ENCODE results near the gene ZFP30. TPM values are rescaled to one million over a fixed set of nuclear protein-coding genes. Genes with fewer than 3 reads are reported as not detected.
A peak's percentile ranks its signal among the peaks of the same experiment; 100 is the strongest.
"Not testable (repeated sequence)": the region's sequence is repeated elsewhere in the genome, so short reads cannot be mapped to it uniquely, and the experiment has no call there.

ZFP30 gene
- total and polyA plus RNA-seq, 3 experiments from 2014 or later = 2.1 to 11.4 (median 10.1) TPM

DNA sequence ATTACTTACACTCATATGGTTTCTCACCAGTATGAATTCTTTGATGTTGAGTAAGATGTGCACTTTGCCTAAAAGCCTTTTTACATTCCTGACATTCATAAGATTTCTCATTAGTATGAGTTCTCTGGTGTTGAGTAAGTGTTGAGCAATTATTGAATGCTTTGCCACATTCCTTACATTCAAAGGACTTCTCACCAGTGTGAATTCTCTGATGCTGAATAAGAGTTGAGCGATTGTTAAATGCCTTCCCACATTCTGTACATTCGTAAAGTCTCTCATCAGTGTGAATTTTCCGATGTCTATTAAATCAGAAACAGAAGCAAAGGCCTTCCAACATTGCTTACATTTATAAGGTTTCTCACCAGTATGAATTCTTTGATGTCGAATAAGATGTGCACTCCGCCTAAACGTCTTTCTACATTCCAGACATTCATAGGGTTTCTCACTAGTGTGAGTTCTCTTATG is 14.2 kb upstream of the ZFP30 start:
- Mint-ChIP-seq H3K9me3 (peaks cover 20 to 93% (median 85%) of the 10 kb centered on the region in 5 donors), H3K36me3 (peaks cover 3 to 33% (median 25%) of the 10 kb centered on the region in 3 donors), H3K27ac (no peak overlapping the region), H3K4me3 (no peak overlapping the region), H3K27me3 (no peaks in the 10 kb centered on the region), H3K4me1 (no peaks in the 10 kb centered on the region)
- peaks cover 26% of the 10 kb centered on the region for H3K9me3 ChIP-seq (ENCODE audit: low read length)
- ChIA-PET CTCF (no interaction called here), POLR2A (no interaction called here)
- no peak overlapping the region for H3K4me3 ChIP-seq (ENCODE audit: low read length)
- no peaks in the 10 kb centered on the region for H3K4me1 ChIP-seq (ENCODE audit: insufficient read depth, low read length)
- H3K27ac ChIP-seq (ENCODE audit: low read depth, low read length) = no peak overlapping the region
- H3K36me3 ChIP-seq (ENCODE audit: insufficient read depth, low read length) = no peaks in the 10 kb centered on the region
- DNase-seq = no peak
- H3K27me3 ChIP-seq (ENCODE audit: insufficient read depth, low read length, poor library complexity, severe bottlenecking) = no peaks in the 10 kb centered on the region

DNA sequence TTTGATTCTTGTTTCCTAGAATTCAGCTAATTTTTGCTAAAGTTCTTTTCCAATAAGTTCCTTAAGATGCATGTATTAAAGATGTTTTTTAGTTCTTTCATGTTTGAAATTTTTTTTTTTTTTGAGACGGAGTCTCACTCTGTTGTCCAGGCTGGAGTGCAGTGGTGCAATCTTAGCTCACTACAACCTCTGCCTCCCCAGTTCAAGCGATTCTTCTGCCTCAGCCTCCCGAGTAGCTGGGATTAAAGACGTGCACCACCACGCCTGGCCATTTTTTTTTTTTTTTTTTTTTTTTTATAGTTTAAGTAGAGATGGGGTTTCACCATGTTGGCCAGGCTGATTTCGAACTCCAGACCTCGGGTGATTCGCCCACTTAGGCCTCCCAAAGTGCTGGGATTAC is 1.9 kb upstream of the ZFP30 start:
- peaks cover 18% of the 10 kb centered on the region for H3K4me1 ChIP-seq (ENCODE audit: insufficient read depth, low read length)
- POLR2A ChIA-PET; DNase-seq; H3K27me3 ChIP-seq (ENCODE audit: insufficient read depth, low read length, poor library complexity, severe bottlenecking); H3K4me3 ChIP-seq (ENCODE audit: low read length); H3K27me3 Mint-ChIP-seq; H3K36me3 ChIP-seq (ENCODE audit: insufficient read depth, low read length); H3K9me3 ChIP-seq (ENCODE audit: low read length); H3K27ac ChIP-seq (ENCODE audit: low read depth, low read length): not testable (repeated sequence)
- H3K9me3 Mint-ChIP-seq = peaks cover 0 to 18% (median 6%) of the 10 kb centered on the region in 5 donors
- H3K4me1 Mint-ChIP-seq = peaks cover 30 to 39% (median 35%) of the 10 kb centered on the region in 3 donors
- peak overlapping the region in 4 of 8 donors; percentile 2 to 88 (median 62) for H3K27ac Mint-ChIP-seq
- peak overlapping the region in 6 of 7 donors; percentile 92 to 97 (median 94) for H3K4me3 Mint-ChIP-seq
- H3K36me3 Mint-ChIP-seq = peaks cover 4 to 18% (median 9%) of the 10 kb centered on the region in 3 donors
- CTCF ChIA-PET = interaction anchor here (0.7 kb wide), 1 partner anchor 524 kb away, joined by 3 read pairs; no protein-coding TSS in a partner anchor

DNA sequence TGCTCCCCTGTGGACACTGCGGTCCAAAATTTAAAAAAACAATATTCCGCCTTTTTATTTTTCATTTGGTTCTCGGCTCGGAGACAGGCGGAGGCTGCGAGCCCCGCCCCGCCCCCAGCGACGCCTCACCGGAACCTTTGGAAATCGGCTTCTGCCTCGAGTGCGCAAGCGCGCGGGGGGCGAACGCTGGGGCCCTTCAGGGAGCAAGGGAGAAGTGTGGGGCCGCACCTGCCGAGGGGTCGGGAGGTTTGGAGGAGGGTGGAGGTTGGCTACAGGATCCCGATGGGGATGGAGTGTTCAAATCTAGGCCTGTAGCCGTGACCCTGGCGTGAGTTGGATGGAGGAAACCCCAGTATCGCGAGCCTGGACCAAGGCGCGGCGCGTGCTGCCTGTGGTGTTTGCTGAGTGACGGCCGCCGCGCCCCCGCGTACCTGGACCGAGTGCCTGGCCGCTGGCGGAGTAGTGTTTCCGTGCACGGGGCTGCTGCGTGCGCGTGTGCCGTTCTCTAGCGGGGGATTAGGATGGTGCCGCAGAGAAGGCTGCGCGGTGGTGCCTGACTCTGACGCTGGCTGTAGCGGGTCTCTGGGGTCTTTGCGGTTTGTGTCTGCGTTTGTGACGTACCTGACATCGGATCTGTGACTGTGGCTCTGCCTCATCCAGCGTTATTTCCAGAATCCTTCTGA is 565 bp upstream of the ZFP30 start:
- ChIA-PET POLR2A (interaction anchor here (1.3 to 2.1 kb wide), 2 partner anchors 37 to 61 kb away, joined by 6 read pairs; partner anchors contain the start of genes ZNF540 and ZNF571), CTCF (no interaction called here)
- peak overlapping the region; percentile 72 for H3K27ac ChIP-seq (ENCODE audit: low read depth, low read length)
- no peaks in the 10 kb centered on the region for H3K27me3 ChIP-seq (ENCODE audit: insufficient read depth, low read length, poor library complexity, severe bottlenecking)
- H3K36me3 ChIP-seq (ENCODE audit: insufficient read depth, low read length) = no peaks in the 10 kb centered on the region
- peak overlapping the region; percentile 86 for H3K4me3 ChIP-seq (ENCODE audit: low read length)
- peaks cover 18% of the 10 kb centered on the region for H3K4me1 ChIP-seq (ENCODE audit: insufficient read depth, low read length)
- H3K27me3 Mint-ChIP-seq = peaks cover 0 to 2% of the 10 kb centered on the region in 2 donors
- peak; percentile 71 to 88 (median 81) for DNase-seq
- peak overlapping the region; percentile 88 to 97 (median 94) for H3K27ac Mint-ChIP-seq
- no peaks in the 10 kb centered on the region for H3K9me3 ChIP-seq (ENCODE audit: low read length)
- H3K36me3 Mint-ChIP-seq = peaks cover 4 to 17% (median 5%) of the 10 kb centered on the region in 3 donors
- peaks cover 30 to 39% (median 35%) of the 10 kb centered on the region in 3 donors for H3K4me1 Mint-ChIP-seq
- H3K9me3 Mint-ChIP-seq = peaks cover 0 to 9% (median 3%) of the 10 kb centered on the region in 5 donors
- H3K4me3 Mint-ChIP-seq = peak overlapping the region; percentile 92 to 99 (median 94)

DNA sequence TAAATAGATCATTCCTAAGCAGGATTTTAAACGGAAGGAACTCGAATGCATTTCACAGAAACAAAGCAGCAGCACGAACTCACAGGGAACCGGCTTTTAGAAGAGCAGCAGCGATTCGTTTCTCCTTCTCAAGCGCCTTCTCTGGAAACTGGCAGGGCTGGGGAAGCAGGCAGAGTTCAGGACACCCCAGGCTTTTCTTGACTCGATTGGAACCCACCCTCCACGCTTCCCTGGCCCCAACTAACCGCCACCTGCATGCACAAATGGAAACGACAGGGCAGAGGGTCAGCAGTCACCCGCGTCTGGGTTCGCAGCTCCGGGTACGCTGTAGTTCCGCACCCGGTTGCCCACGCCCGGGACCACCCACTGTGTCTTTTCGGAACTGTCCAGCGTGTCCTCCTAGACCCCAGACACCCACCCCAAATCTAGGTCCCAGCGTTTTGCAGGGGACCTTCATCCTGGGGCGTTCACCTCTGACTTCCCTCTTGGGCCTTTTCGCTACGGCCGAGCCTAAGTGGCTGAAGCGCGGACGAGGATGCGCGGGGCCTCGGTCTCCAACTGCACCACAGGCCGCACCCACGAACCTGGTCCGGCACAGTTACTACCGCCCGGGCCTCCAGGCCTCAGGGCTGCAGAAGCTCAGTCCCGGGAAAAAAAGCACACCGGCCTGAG is 500 bp downstream of the ZFP30 start:
- POLR2A ChIA-PET = interaction anchor here (0.6 to 2.1 kb wide), 3 partner anchors 38 to 186 kb away, joined by 3 to 6 read pairs (median 6); partner anchors contain the start of genes ZNF540, ZNF570 and ZNF571

DNA sequence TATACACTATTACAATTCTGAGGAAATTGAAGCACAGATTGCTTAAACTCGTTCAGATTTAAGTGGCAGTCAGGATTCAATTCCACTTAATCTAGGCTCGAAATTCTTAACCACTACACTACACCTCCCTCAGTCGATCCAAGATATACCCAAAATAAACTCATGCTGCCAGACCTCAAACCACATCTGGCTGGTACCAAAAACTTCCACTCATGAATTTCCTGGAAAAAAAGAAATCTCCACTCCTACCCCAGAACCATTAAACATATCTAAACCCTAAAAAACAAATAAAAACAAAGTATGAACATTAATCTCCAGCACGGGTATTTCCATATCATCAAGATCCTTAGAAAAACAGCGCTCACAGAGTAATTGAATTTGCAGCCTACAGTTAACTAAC is 1.1 kb downstream of the ZFP30 start:
- H3K27ac ChIP-seq (ENCODE audit: low read depth, low read length) = peak overlapping the region; percentile 72
- peaks cover 0 to 9% (median 0%) of the 10 kb centered on the region in 5 donors for H3K9me3 Mint-ChIP-seq

More for the DNA sequence above, 500 bp downstream of the ZFP30 start:
- no peaks in the 10 kb centered on the region for H3K9me3 ChIP-seq (ENCODE audit: low read length)
- Mint-ChIP-seq H3K4me3 (peak overlapping the region; percentile 92 to 99 (median 94)), H3K36me3 (peaks cover 4 to 21% (median 8%) of the 10 kb centered on the region in 3 donors), H3K4me1 (peaks cover 30 to 39% (median 35%) of the 10 kb centered on the region in 3 donors), H3K27me3 (peaks cover 0 to 2% of the 10 kb centered on the region in 2 donors), H3K27ac (peak overlapping the region; percentile 58 to 97 (median 90)), H3K9me3 (peaks cover 0 to 12% (median 0%) of the 10 kb centered on the region in 5 donors)
- CTCF ChIA-PET = no interaction called here
- peak in 3 of 5 donors; percentile 2 to 45 (median 19) for DNase-seq
- no peaks in the 10 kb centered on the region for H3K36me3 ChIP-seq (ENCODE audit: insufficient read depth, low read length)
- peak overlapping the region; percentile 86 for H3K4me3 ChIP-seq (ENCODE audit: low read length)
- no peaks in the 10 kb centered on the region for H3K27me3 ChIP-seq (ENCODE audit: insufficient read depth, low read length, poor library complexity, severe bottlenecking)
- H3K27ac ChIP-seq (ENCODE audit: low read depth, low read length) = peak overlapping the region; percentile 72
- H3K4me1 ChIP-seq (ENCODE audit: insufficient read depth, low read length) = peaks cover 18% of the 10 kb centered on the region

DNA sequence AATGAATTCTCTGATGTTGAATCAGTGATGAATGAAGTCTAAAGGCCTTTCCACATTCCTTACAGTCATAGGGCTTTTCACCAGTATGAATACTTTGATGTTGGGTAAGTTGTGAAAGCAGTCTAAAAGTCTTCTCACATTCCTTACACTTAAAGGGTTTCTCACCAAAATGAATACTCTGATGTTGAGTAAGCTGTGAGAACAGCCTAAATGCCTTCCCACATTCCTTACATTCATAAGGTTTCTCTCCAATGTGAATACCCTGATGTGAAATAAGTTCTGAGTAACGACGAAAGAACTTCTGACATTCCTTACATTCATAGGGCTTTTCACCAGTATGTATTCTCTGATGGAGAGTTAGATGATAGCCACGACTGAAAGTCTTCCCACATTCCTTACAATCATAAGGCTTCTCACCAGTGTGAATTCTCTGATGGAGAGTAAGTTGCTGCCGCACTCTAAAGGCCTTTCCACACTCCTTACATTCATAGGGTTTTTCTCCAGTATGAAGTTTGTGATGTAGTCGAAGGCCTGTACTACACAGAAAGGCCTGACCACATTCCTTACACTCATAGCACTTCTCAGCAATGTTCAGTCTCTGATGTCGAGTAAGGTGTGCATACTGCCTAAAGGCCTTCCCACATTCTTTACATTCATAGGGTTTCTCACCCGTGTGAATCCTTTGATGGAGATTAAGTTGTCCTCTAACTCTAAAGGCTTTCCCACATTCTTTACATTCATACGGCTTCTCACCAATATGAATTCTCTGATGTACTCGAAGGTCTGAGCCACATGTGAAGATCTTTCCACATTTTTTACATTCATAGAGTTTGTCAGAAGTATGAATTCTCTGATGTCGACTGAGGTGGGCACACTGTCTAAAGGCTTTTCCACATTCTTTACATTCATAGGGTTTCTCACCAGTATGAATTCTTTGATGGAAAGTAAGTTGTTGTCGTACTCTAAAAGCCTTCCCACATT is 19.9 kb downstream of the ZFP30 start:
- H3K9me3 Mint-ChIP-seq = peaks cover 42 to 85% (median 78%) of the 10 kb centered on the region in 5 donors
- H3K9me3 ChIP-seq (ENCODE audit: low read length) = peaks cover 42% of the 10 kb centered on the region

More for the DNA sequence above, 1.1 kb downstream of the ZFP30 start:
- peak overlapping the region; percentile 86 for H3K4me3 ChIP-seq (ENCODE audit: low read length)
- peak overlapping the region; percentile 19 to 97 (median 88) for H3K27ac Mint-ChIP-seq
- ChIA-PET CTCF (interaction anchor here (1.2 kb wide), 1 partner anchor 59 kb away, joined by 4 read pairs; the partner anchor contains the start of genes ZNF540 and ZNF571), POLR2A (interaction anchor here (2.1 kb wide), 1 partner anchor 60 kb away, joined by 6 read pairs; the partner anchor contains the start of genes ZNF540 and ZNF571)
- peaks cover 0 to 2% of the 10 kb centered on the region in 2 donors for H3K27me3 Mint-ChIP-seq
- no peaks in the 10 kb centered on the region for H3K36me3 ChIP-seq (ENCODE audit: insufficient read depth, low read length)
- H3K9me3 ChIP-seq (ENCODE audit: low read length) = no peaks in the 10 kb centered on the region
- peaks cover 18% of the 10 kb centered on the region for H3K4me1 ChIP-seq (ENCODE audit: insufficient read depth, low read length)
- H3K4me1 Mint-ChIP-seq = peaks cover 30 to 39% (median 35%) of the 10 kb centered on the region in 3 donors
- peak overlapping the region; percentile 92 to 99 (median 94) for H3K4me3 Mint-ChIP-seq
- no peak for DNase-seq
- H3K36me3 Mint-ChIP-seq = peaks cover 7 to 25% (median 14%) of the 10 kb centered on the region in 3 donors
- H3K27me3 ChIP-seq (ENCODE audit: insufficient read depth, low read length, poor library complexity, severe bottlenecking) = no peaks in the 10 kb centered on the region

DNA sequence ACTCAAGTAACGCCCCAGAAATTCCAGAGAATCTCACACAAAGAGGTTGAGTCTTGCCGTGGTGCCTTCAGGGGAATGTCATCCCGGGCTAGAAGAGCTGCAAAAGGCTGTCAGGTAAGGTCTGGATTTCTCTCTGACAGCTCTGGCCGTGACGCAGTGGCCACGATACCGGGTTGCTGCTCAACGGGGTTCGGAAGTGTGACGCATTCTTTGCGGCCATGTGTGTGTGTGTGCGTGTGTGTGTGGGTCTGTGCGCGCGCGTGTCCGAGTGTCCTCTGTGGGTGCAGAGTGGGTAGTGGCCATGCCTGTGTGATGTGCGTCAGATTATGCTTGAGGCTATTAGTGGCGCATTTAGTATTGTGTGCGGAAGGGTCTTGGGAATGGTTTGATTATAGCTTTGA is 60.3 kb downstream of the ZFP30 start:
- Histone ChIP-seq H3K4me1 (ENCODE audit: insufficient read depth, low read length) (peaks cover 19% of the 10 kb centered on the region), H3K27me3 (ENCODE audit: insufficient read depth, low read length, poor library complexity, severe bottlenecking) (no peaks in the 10 kb centered on the region), H3K4me3 (ENCODE audit: low read length) (peak overlapping the region; percentile 93), H3K27ac (ENCODE audit: low read depth, low read length) (peak overlapping the region; percentile 93), H3K9me3 (ENCODE audit: low read length) (peaks cover 7% of the 10 kb centered on the region), H3K36me3 (ENCODE audit: insufficient read depth, low read length) (peaks cover 12% of the 10 kb centered on the region)
- Mint-ChIP-seq H3K9me3 (peaks cover 0 to 18% (median 7%) of the 10 kb centered on the region in 5 donors), H3K4me3 (peak overlapping the region; percentile 93 to 98 (median 96)), H3K4me1 (peaks cover 33 to 57% (median 44%) of the 10 kb centered on the region in 3 donors), H3K27me3 (peaks cover 0 to 4% of the 10 kb centered on the region in 2 donors), H3K36me3 (peaks cover 15 to 57% (median 38%) of the 10 kb centered on the region in 3 donors), H3K27ac (peak overlapping the region; percentile 93 to 100 (median 98))
- ChIA-PET POLR2A (interaction anchor here (0.8 to 1.9 kb wide), 13 partner anchors 8 to 990 kb away, joined by 3 to 22 read pairs (median 6); partner anchors contain the start of genes ZFP30, ZNF382, ZNF420 and ZNF527), CTCF (interaction anchor here (0.9 to 1.4 kb wide), 5 partner anchors 58 to 277 kb away, joined by 3 to 7 read pairs (median 3); partner anchors contain the start of genes ZNF570 and ZNF793)
- DNase-seq = peak in 4 of 5 donors; percentile 48 to 85 (median 70)

More for the DNA sequence above, 19.9 kb downstream of the ZFP30 start:
- DNase-seq = no peak
- Mint-ChIP-seq H3K4me1 (no peaks in the 10 kb centered on the region), H3K27me3 (no peaks in the 10 kb centered on the region), H3K27ac (no peak overlapping the region), H3K4me3 (no peak overlapping the region), H3K36me3 (peaks cover 31 to 57% (median 53%) of the 10 kb centered on the region in 3 donors)
- H3K4me1 ChIP-seq (ENCODE audit: insufficient read depth, low read length) = no peaks in the 10 kb centered on the region
- H3K4me3 ChIP-seq (ENCODE audit: low read length) = no peak overlapping the region
- H3K27ac ChIP-seq (ENCODE audit: low read depth, low read length) = no peak overlapping the region
- H3K36me3 ChIP-seq (ENCODE audit: insufficient read depth, low read length) = peaks cover 4% of the 10 kb centered on the region
- CTCF ChIA-PET = no interaction called here
- POLR2A ChIA-PET = no interaction called here
- H3K27me3 ChIP-seq (ENCODE audit: insufficient read depth, low read length, poor library complexity, severe bottlenecking) = no peaks in the 10 kb centered on the region

Measured in CD8-positive, alpha-beta memory T cell (primary cell).